VCaP (cell line): ENCODE results near the gene MARCHF3.

ENCODE experiments used
- H3K27ac ChIP-seq: fragments of 450-650 bp; 2 replicates; pipeline ENCODE4 v1.5.1; 2017
- TF ChIP-seq, protein P1 (sequence below): fragments of 450-650 bp; conservative IDR thresholded peaks from 2 replicates; pipeline ENCODE4 v1.5.1; 2017; ENCODE audit warnings: mild to moderate bottlenecking, moderate library complexity

Gene MARCHF3

DNA sequence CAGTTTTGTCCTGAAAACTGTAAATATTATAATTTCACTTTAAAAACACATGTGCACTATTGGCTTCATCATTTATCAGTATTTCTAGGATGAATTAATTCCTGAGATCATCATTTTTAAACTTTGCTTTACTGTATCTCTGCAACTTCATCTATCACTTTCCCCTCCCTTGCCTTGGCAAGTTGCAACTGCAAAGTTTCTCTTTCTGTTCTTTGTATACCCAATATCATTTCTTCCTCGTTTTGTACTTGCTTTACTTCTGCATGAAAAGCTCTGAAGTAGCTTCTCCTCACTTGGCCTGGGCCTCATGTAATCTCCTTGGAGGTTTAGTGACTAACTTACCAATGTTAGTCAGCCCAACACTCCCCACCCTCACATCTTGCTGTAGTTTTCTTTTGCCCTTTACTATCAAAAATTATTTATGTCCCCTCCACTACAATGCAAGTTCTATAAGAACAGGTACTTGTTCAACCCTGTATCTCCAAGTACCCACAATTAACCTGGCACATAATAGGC is 30.2 kb upstream of the MARCHF3 start:
- H3K27ac ChIP-seq: no peak overlapping the region
- TF ChIP-seq, protein P1, sequence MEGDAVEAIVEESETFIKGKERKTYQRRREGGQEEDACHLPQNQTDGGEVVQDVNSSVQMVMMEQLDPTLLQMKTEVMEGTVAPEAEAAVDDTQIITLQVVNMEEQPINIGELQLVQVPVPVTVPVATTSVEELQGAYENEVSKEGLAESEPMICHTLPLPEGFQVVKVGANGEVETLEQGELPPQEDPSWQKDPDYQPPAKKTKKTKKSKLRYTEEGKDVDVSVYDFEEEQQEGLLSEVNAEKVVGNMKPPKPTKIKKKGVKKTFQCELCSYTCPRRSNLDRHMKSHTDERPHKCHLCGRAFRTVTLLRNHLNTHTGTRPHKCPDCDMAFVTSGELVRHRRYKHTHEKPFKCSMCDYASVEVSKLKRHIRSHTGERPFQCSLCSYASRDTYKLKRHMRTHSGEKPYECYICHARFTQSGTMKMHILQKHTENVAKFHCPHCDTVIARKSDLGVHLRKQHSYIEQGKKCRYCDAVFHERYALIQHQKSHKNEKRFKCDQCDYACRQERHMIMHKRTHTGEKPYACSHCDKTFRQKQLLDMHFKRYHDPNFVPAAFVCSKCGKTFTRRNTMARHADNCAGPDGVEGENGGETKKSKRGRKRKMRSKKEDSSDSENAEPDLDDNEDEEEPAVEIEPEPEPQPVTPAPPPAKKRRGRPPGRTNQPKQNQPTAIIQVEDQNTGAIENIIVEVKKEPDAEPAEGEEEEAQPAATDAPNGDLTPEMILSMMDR: no peak

DNA sequence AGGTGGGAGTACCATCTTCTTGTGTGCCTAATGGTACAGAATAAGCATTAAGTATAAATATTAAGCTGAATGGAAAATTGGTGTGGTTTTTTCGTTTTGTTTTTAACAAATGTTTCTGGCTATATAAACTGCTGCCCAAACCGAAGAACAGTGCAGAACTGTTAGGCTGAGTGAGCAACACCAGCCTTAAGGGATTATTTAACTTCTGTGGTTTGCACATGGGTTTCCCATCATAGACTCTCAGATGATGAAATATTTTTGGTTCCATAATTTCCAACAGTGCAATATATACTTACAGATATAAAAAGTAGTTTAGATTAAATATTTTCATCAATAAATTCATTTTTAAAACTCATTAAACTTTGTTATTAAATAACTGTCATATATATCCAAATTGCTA is 26.5 kb upstream of the MARCHF3 start:
- no peak overlapping the region for H3K27ac ChIP-seq
- TF ChIP-seq, protein P1: no peak

DNA sequence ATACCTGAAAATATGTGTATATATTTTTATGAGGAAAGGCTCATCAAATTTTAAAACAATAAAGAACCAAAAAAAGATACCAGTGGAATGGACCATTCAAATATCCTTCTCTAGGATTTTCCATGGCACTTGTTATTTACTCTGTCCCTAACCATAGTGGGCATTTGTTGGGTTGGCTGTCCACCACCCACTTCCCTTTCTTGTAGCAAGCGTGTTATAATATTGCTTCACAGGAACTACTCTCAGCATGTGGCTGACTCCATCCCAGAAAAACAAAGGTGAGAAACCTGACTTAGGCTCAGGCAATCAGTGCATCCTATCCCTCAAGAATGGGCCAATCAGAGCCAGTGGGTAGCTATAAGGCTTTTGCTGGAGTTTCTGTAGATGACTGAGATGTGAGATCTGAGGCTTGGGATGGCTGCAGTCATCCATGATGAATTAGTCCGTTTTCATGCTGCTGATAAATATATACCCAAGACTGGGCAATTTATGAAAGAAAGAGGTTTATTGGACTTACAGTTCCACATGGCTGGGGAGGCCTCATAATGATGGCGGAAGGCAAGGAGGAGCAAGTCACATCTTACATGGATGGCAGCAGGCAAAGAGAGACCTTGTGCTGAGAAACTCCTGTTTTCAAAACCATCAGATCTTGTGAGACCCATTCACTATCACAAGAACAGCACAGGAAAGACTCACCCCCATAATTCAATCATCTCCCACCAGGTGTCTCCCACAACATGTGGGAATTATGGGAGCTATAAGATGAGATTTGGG is 25.7 kb upstream of the MARCHF3 start:
- H3K27ac ChIP-seq: no peak overlapping the region
- TF ChIP-seq, protein P1: no peak

DNA sequence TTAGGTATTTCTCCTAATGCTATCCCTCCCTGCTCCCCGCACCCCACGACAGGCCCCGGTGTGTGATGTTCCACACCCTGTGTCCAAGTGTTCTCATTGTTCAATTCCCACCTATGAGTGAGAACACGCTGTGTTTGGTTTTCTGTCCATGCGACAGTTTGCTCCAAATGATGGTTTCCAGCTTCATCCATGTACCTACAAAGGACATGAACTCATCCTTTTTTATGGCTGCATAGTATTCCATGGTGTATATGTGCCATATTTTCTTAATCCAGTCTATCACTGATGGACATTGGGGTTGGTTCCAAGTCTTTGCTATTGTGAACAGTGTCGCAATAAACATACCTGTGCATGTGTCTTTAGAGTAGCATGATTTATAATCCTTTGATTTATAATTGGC is 23.2 kb upstream of the MARCHF3 start:
- peak overlapping the region; percentile 38; the same call in 1 of the 2 replicates for H3K27ac ChIP-seq

DNA sequence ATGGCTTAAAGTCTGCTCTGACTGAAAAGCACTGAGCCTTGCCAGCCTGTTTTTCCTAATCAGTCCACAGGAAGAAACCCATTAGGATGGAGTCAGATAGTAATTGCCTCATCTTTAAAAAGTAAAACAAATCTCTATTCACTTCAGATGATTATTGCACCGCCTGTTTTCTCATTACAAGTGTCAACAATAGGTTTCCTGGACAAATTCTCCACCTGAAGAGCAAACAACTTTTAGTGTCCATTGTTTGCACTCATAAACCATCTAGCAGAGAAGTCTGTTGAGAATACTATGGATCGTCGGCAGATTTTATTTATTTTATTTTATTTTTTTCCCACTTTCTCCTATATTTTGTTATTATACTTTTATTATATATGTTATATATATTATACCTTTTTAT is 22.7 kb upstream of the MARCHF3 start:
- peak overlapping the region; percentile 38 for H3K27ac ChIP-seq
- TF ChIP-seq, protein P1: no peak

DNA sequence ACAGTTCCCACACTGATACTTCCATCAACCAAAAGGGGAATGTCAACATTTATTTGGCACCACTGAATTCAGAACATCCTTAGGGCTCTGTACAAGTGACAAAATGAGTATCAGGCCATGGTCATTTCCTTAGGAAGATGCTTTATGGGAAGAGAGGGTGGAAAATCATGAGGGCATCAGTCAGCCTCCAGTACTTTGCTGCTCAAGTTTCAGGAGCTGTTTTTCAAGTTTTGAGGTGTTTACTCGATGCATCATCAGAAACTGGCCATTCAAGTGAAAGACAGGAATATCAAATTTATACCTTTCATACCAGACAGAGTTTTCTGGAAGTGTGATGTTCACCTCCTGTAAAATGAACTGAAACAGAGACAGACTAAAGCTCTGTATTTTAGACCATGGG is 21.2 kb upstream of the MARCHF3 start:
- no peak overlapping the region for H3K27ac ChIP-seq
- TF ChIP-seq, protein P1: no peak

DNA sequence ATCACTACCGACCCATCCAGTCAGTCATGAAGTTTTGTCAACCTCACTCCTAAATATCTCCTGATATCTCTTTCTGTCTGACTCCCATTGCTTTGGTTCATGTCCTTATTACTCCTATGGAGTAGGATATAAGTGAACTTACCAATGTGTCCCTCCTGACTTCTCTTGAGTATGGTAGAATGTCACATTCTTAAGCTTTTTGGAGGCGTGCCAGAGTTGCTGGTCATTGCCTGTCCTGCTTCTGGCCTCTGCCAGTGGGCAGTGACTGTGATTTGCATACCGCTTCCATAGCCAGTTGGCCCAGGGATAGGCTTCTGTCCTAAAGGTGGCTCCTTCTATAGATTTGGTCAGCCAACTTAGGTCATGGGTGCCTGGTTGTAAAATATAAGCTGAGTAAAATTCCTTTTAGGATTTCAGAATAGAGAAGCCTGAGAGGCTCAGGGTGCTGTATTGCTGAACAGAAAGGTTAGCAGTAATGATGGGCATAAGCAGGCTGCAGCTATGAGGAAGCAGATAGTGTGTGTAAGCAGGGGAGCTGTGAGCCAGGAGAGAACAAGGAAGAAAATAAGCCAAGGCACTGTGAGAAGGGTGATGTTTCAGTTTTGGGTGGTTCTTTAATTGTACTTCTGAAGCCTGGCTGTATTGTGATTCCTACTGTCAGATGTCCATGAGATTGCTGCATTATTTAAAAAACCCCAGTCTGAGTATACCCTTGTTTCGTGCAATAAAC is 16.1 kb upstream of the MARCHF3 start:
- H3K27ac ChIP-seq: no peak overlapping the region
- TF ChIP-seq, protein P1: no peak

DNA sequence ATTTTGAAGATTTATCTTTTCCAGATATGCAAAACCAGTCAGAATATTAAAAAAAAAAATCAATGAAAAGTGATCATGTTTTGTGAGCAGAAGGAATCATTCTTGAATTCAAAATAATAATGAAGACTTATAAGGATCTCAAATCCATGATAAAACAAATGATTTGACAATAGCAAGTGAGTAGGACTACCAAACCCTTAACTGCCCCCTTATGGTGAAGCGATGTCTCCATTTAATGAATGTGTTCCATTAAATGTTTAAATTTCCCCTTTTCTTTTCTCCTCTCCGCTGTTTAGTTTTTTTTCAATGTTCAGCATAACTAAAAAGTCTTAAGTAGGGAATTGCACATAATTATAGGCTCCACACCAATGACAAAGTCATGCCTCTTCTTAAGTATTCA is 12.2 kb upstream of the MARCHF3 start:
- no peak overlapping the region for H3K27ac ChIP-seq
- TF ChIP-seq, protein P1: no peak
